Inferior parietal cortex (tissue), 1 donor: ENCODE results near the gene EPSTI1.
A peak's percentile ranks its signal among the peaks of the same experiment; 100 is the strongest.

Source experiments
- DNase-seq: peaks from one replicate; pipeline ENCODE4 v3.0.0-alpha.2; 2016; ENCODE audit errors: extremely low spot score

The EPSTI1 gene

GRCh38 chr13:42971691-42972347 lies 20.2 kb downstream of the EPSTI1 start:
- no peak for DNase-seq

DNA sequence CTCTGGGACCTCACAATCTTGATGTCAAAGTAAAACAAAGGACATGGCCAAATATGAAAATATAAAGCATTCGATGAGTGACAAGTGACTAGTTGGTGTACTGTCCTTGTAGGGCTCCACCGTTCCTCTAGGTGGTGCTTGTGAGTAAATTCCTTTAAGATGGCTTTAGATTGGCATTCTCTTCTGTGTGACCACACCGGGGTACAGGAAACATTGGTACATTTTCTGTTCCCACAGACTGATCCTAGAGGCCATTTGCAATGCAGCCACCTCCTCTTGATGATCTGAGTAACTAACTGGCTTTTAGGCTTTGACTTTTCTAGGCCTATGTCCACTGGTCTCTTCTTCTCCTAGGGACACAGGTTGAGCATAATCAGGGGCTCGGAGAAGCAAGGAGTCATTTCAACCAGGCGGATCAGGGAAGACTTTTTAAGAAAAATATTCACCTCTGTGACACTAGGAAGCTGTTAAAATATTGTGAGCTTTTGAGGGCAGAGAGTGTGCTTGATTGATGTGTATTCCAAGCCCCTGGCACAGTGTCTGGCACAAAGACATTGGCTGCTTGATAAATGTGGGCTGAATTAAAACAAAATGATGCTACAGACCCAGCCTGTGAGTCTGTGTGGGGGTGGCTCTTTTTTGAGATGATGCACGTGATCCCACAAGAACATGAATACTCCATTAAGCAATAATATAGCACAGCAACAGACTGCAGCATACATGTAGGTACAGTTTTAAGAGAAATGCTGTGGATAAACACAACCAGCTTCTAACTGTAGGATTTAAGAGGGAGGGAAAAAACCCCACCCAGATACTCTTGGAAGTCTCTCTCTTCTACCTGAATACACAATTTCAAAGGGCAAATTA lies 21.0 kb downstream of the EPSTI1 start:
- peak; percentile 48 for DNase-seq

DNA sequence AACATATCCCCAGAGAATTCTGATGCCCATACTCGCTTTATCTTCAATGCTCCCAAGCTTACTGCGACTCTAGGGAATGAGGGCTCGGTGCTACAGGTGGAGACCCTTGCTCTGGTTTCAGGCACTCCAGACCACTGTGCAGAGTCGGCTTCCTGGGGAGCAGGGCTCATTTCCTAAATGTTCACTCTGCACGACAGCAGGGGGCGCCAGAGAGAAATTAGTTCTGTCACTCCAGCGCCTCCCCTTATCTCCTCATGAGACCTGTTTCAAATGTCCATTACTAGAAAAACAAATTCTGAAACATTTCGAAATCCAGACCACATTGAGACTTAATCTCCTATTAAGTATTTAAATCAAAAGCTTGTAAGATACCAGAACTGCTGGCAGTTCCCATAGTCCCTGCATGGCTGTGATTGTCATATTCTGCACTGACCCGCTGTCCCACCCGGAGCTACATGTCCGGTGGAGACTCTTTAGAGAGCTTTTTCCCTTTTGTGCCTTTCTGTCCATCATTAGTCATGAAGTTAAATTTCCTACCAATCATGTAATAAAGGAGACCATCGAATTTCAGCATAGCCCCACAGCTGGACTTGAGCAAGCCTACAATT lies 22.4 kb downstream of the EPSTI1 start:
- DNase-seq: peak; percentile 74

GRCh38 chr13:42968906-42969305 lies 23.1 kb downstream of the EPSTI1 start:
- DNase-seq: no peak

DNA sequence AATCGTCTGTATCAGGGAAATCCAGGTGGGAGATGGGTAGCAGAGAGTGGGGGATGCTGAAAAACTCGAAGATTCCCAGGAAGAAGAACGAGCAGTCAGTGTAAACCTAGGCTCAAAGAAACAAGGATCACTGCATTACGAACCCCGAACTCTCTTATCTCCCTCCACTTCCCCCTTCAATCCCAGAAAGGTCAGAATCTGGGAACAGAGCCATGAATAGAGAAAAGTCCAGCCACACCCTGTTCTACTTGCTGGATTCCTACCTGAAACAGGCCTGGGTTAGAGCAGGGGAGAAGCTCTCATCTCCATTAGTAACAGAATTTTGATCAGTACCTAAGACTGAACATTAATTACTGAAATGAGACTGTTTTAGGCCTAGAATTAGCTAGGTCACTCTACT lies 24.4 kb downstream of the EPSTI1 start:
- no peak for DNase-seq

DNA sequence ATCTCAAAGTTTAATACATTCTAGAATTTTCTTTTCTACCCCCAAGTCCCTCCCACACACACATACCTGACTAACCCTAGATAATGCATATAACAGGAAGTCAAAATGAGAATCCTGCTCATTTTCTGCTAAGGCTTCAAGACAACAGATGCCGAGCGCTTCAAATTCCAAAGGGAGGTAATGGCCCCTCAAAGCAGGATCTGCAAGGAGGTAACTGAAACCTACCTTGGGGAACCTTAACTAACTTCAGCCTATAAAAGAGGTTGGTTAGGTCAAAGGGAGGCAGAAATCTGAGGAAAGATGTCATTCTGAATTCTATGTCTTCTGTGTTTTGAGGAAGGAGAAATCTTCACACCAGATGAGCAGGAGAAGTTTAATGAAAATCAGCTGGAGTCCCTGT lies 26.8 kb downstream of the EPSTI1 start:
- no peak for DNase-seq

GRCh38 chr13:42964761-42965161 lies 27.3 kb downstream of the EPSTI1 start:
- DNase-seq: no peak

DNA sequence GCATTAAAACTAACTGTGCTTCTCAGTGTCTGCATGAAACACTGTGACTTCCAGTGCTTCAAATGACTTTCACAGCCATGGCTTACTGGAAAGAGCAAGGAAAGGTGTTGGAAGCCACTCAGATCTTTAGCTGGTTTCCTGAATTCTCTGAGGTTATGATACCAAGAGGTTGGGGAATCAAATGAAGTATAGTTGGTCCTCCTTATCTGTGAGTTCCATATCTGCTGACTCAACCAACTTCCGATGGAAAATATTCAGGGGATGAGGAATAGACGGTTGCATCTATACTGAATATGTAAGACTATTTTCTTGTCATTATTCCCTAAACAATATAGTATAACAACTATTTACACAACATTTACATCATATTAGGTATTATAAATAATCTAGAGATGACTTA lies 32.4 kb downstream of the EPSTI1 start:
- no peak for DNase-seq

DNA sequence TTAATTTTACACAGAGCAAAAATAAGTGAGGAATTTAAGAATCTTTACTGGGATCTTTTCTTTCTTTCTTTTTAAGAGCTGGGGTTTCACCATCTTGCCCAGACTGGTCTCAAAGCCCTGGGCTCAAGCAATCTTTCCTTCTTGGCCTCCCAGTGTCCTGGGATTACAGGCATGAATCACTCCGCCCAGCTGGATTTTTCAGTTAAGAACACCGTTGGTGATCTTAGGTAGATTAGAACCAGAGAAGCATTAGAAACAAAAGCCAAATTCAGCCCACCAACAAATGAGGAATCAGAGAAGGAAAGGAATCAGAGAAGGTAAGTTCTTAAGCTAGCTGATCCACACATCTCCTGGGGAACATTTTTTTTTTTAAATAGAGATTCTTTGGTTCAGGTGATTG lies 34.2 kb downstream of the EPSTI1 start:
- DNase-seq: no peak

GRCh38 chr13:42950181-42950580 lies 41.9 kb downstream of the EPSTI1 start:
- DNase-seq: no peak

- no peak for DNase-seq
Measured at GRCh38 chr13:42947925-42948324, 44.1 kb downstream of the EPSTI1 start.

- DNase-seq: no peak
Measured at GRCh38 chr13:42946927-42947326, 45.1 kb downstream of the EPSTI1 start.

DNA sequence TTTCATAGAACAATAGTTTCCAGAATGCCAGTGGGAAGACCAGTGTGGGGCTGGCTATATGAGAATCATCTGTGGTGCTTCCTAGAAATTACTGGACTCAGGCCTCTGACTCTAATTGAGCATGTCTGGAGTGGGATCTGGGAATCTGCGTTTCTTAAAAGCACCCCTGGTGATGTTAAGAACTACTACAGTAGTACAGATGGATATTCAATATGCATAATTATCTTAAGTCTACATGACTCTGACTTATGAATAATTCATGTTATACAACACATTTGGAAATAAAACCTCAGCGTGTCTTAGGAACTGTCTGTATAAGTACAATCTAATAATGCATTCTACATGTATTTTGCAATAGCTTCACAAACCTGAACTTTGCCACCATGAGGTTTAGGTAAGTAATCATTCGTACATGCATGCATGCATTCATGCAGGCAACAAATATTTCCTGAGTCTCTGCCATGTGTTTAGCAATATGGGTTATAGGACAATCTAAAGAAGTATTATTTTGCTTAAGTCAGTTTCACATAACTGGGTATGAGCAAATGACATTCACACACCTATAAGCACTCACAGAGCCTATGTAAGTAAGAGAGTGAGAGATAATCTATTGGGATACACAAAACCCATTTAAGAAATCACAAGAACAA lies 62.0 kb downstream of the EPSTI1 start:
- DNase-seq: no peak

GRCh38 chr13:42926555-42926954 lies 65.5 kb downstream of the EPSTI1 start:
- DNase-seq: no peak

DNA sequence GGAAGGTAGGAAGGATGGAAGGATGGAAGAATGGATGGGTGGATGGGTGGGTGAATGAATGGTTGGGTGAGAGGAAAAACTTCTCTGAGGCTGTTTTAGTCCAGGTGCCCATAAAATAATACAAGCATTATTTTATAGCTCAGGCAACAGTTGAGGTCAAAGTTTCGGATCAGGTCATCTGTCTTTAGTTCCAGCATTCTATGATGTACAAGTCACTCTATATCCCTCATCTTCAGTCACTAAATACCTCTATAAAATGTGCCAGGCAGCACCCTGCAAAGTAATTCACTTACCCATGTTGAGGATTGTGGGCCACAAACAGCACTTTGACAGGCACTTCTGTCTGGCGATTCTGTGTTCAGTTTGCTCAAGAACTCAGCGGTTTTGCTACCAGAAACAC lies 66.0 kb downstream of the EPSTI1 start:
- no peak for DNase-seq

DNA sequence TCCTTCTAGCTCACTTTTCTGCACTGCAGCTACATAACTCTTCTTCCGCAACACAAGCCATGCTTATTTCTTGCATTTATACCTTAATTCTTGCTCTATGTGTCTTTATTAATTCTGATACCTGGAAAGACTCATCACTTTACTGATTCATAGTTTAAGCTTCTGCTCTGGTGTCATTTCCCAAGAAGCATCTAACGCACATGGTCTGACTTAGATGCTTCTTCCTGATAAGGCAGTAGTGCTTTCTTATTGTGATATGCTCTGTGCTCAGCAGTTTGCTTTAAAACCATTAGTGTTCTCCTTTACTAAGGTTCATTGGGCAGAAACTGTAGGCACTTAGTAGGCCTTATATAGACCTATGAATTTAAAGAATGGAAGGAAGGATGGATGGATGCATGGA lies 66.4 kb downstream of the EPSTI1 start:
- DNase-seq: no peak

- DNase-seq: no peak
Measured at GRCh38 chr13:42924344-42924743, 67.7 kb downstream of the EPSTI1 start.

DNA sequence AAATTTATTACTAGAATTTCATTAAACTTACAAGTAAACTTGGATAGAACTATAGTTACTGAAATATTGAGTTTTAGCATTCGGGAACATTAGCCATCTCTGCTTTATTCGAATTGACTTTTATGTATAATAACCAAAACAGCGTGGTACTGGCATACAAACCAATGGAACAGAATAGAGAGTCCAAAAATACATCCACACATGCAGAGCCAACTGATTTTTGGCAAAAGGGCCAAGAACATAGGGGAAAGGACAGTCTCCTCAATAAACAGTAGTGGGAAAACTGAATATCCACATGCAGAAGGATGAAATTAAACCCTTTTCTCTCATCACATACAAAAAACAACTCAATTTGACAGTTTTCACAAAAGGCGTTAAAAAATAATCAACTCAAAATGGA lies 84.3 kb downstream of the EPSTI1 start:
- DNase-seq: no peak

DNA sequence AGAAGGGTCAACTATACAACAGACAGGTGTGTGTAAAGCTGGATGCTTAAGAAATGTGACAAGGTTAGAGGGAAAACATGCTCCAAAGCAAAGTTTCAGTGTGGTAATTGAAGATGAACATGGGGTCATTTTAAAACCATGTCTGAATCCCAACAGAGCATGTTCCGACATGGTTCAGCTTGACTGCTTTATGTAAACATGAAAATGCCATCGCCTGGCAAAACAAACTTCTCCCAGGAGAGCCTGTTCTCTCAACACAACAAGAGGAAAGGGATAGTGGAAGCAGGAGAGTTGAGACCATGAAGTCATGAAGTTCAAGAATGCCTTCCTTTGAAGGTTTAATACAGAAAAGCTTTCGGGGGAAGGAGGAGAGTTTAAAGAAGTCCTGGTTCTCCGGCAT lies 85.8 kb downstream of the EPSTI1 start:
- DNase-seq: no peak

- no peak for DNase-seq
Measured at GRCh38 chr13:42905579-42905978, 86.5 kb downstream of the EPSTI1 start.

DNA sequence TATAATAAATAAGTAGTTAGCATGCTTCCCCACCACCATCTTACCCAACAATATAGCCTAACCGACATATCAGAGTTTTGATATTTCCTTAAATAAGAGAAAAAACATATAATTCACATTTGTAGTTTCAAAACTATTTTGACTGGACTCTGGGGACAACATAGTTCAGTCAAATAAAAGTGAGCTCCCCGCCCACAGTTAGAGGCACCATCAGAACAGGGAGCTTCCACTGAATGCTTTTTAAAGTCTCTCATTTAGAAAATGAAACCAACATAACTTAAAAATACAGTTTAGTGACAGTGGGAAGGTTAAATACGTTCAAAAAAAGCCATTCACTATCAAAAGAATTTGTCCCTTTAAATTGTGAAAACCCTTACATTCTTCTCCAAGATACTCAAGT lies 92.8 kb downstream of the EPSTI1 start:
- DNase-seq: no peak

- DNase-seq: no peak
Measured at GRCh38 chr13:42895776-42896175, 96.3 kb downstream of the EPSTI1 start.
